GM18519 (cell line): ENCODE data around the gene SCRN3.
"Not testable (repeated sequence)": the region's sequence is repeated elsewhere in the genome, so short reads cannot be mapped to it uniquely, and the experiment has no call there.

Experiments used
- ATAC-seq: cut with Tn5 transposase; IDR thresholded peaks from one replicate; pipeline ENCODE4 v1.9.1; 2021; ENCODE audit warnings: mild to moderate bottlenecking, moderate library complexity; ENCODE audit not compliant: unreplicated experiment, low FRiP score

Gene SCRN3

GRCh38 chr2:174395284-174395968, at the start of gene SCRN3:
TSS of gene SCRN3 (plus strand) at chr2:174395730. CDS start at chr2:174398284, 2,554 bp downstream.
- ATAC-seq: peak; percentile 89

DNA sequence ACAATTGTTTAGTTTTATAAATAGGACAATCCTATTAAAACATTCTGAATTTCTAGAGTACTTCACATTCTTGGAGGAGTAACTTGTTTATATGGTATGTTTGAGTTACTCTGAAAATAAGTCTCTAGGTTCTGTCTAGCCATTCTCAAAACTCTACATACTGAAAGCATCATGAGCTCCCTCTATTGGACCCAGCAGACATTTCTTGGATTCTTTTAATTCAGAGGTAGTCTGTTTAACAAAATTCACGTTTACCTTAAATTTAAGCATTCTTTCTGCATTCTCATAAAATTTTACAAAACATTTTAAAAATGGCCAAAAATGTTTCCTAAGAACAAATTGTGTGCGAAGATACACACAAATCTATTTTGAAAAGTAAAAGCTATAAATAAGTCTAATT, 45.5 kb upstream of the SCRN3 start:
- no peak for ATAC-seq

- ATAC-seq: no peak
Observed at GRCh38 chr2:174350593-174351181, 44.8 kb upstream of the SCRN3 start.

DNA sequence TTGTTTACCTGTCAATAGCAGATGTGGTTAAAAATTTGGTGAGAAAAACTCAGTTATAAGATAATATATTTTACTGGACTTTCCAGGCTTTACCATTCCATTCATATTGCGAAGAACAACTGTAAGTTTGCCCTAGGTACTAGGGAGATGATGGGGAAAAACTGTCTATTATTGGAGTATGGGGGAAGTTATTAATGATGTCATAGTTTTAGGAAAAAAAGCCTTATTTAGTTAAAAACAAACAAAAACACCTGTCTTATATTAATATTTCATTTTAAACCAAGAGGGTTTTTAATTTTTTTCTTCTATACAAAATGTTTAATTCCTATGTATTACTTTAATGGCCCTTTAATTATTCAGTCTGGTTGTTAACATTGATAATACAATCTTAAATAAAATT, 42.5 kb upstream of the SCRN3 start:
- no peak for ATAC-seq

- no peak for ATAC-seq
Observed at GRCh38 chr2:174356347-174356746, 39.2 kb upstream of the SCRN3 start.

GRCh38 chr2:174359663-174360062, 35.9 kb upstream of the SCRN3 start:
- not testable (repeated sequence) for ATAC-seq

GRCh38 chr2:174362949-174363348, 32.6 kb upstream of the SCRN3 start:
- no peak for ATAC-seq

GRCh38 chr2:174363492-174364225, 31.9 kb upstream of the SCRN3 start:
- ATAC-seq: not testable (repeated sequence)

- no peak for ATAC-seq
Observed at GRCh38 chr2:174364628-174365027, 30.9 kb upstream of the SCRN3 start.

DNA sequence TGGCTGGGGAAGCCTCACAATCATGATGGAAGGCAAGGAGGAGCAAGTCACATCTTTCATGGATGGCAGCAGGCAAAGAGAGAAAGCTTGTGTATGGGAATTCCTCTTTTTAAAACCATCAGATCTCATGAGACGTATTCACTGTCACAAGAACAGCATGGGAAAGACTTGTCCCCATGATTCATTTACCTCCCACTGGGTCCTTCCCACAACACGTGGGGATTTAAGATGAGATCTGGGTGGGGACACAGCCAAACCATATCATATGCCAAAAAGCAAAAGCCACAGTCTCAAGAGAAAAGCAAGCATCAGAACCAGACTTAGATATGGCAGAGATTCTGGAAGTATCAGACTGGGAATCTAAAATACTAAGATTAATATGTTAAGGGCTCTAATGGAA, 30.0 kb upstream of the SCRN3 start:
- no peak for ATAC-seq

GRCh38 chr2:174368691-174369090, 26.8 kb upstream of the SCRN3 start:
- ATAC-seq: no peak

- no peak for ATAC-seq
Observed at GRCh38 chr2:174376967-174377366, 18.6 kb upstream of the SCRN3 start.

DNA sequence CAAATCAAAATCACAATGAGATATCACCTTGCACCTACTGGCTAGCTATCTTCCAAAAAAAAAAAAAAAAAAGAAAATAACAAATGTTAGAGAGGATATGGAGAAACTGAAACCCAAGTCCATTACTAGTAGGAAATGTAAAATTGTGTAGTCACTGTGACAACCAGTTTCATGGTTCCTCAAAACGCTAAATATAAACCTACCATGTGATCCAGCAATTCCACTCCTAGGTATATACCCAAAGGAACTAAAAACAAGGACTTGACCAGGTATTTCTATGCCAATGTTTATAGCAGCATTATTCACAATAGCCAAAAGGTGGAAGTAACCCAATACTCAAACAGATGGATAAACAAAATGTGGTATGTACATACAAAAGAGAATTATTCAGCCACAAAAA, 11.7 kb upstream of the SCRN3 start:
- ATAC-seq: no peak

- no peak for ATAC-seq
Observed at GRCh38 chr2:174385201-174385600, 10.3 kb upstream of the SCRN3 start.

DNA sequence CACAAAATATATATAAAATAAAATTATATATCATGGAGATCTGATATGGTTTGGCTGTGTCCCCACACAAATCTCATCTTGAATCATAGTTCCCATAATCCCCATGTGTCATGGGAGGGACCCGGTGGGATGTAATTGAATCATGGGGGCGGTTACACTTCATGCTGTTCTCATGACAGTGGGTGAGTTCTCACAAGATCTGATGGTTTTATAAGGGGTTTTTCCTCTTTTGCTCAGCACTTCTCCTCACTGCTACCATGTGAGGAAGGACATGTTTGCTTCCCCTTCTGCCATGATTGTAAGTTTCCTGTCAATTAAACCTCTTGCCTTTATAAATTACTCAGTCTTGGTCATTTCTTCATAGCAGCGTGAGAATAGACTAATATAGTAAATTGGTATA, 6.8 kb upstream of the SCRN3 start:
- ATAC-seq: not testable (repeated sequence)

DNA sequence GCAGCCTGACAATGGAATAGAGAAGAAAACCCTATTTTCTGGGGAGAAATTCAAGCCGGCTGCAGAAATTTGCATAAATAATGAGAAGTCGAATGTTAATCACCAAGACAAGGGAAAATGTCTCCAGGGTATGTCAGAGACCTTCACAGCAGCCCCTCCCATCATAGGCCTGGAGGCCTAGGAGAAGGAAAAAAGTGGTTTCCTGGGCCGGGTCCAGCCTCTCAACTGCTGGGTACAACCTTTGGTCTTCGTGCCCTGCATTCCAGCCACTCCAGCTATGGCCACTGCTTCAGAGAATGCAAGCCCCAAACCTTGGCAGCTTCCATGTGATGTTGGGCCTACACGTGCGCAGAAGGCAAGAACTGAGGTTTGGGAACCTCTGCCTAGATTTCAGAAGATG, 6.0 kb upstream of the SCRN3 start:
- no peak for ATAC-seq

- not testable (repeated sequence) for ATAC-seq
Observed at GRCh38 chr2:174390303-174390702, 5.2 kb upstream of the SCRN3 start.

DNA sequence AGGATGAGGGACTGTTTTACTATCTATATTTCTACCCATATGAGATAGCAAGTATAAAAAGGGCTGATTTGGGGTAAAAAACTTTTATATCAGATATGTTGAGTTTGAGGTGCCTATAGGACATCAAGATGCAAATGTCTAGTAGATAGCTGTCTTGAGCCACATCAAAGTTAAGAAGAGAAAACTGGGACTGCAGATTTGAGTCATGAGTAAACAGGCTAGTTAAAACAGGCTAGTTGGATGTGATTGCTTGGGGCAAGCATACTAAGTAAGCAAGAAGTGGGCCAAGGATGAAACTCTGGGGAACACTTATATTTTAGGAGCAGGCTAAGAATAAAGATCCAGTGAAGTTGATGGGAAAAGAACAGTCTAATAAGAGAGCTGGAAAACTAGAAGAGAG, 2.8 kb upstream of the SCRN3 start:
- ATAC-seq: no peak

- ATAC-seq: peak; percentile 8
Observed at GRCh38 chr2:174395969-174396630, 570 bp downstream of the SCRN3 start.

DNA sequence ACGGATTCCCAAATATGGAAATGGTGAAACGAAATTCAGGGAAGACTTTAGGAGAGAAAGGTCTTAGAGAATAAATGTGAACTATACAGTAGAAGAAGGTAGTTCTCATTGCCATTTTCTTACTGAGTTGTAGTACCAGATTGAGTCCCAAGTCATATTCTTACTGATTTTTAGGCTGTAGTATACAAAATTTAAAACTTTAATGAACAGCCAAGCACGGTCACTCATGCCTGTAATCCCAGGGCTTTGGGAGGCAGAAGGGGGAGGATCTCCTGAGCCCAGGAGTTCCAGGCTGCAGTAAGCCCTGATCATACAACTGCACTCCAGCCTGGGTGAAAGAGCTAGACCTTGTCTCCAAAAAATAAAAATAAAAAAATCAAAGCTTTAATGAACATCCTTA, 2.2 kb downstream of the SCRN3 start:
- ATAC-seq: no peak

DNA sequence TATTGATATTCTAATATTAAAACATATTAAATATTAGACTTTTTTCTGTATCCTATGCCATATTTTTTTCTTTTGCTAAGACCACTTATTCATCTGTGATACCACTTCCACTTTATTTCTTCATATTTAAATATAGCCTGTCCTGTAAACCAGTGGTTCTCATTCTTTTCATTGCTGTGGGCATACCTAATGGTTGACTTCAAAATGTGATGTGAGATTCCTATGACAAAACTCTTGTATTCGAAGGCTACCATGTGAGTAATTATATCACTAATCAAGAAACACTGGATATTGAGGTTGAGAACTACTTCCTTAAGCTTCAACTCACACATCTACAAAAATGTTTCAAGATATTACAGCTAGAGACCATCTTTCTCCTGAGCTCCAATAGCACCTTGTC, 3.6 kb downstream of the SCRN3 start:
- no peak for ATAC-seq
